ENCODE data around the gene MAP3K8. TPM values are rescaled to one million over a fixed set of nuclear protein-coding genes. Genes with fewer than 3 reads are reported as not detected.

Gene MAP3K8
- total RNA-seq, 1 donor from 2014 or later, result 5.1 TPM

DNA sequence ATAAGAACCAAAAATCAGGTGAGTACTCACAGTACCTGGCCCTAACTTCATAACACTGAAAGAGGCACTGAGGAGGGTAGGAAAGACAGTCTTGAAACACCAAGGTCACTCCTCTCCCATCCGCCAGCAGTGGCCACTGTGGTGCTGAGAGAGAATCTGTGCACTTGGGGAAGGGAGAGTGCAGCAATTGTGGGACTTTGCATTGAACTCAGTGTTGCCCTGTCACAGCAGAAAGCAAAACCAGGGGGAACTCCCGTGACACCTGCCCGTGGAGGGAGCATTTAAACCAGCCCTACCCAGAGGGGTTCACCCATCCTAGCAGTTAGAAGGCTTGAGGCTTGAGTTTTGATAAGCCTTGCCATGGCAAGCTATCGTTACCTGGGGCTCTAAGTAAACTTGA lies 35.2 kb upstream of the MAP3K8 start:
- Histone ChIP-seq H3K9ac (ENCODE audit: low read length) (no peak overlapping the region), H2AFZ (ENCODE audit: low read depth, low read length) (no peak overlapping the region), H3K4me2 (ENCODE audit: low read length) (no peak overlapping the region), H3K27ac (ENCODE audit: low read depth, low read length) (no peak overlapping the region), H3K9me3 (ENCODE audit: insufficient read depth, low read depth, low read length) (no peaks in the 10 kb centered on the region), H3K4me3 (ENCODE audit: insufficient read depth, low read depth, low read length) (no peak overlapping the region), H3K36me3 (ENCODE audit: insufficient read depth, low read length) (no peaks in the 10 kb centered on the region), H3K27me3 (ENCODE audit: insufficient read depth, low read length) (peaks cover 29% of the 10 kb centered on the region), H3K4me1 (ENCODE audit: insufficient read depth, low read length) (no peaks in the 10 kb centered on the region), H3K79me2 (ENCODE audit: insufficient read depth, low read length) (no peaks in the 10 kb centered on the region), H4K20me1 (ENCODE audit: insufficient read depth, low read length) (no peaks in the 10 kb centered on the region)
- no peak for DNase-seq (ENCODE audit: low read depth)
- no peak for TF ChIP-seq EZH2 (IDR thresholded peaks at IDR 0.05; ENCODE audit: insufficient read depth, low read length)
- TF ChIP-seq, protein P1, sequence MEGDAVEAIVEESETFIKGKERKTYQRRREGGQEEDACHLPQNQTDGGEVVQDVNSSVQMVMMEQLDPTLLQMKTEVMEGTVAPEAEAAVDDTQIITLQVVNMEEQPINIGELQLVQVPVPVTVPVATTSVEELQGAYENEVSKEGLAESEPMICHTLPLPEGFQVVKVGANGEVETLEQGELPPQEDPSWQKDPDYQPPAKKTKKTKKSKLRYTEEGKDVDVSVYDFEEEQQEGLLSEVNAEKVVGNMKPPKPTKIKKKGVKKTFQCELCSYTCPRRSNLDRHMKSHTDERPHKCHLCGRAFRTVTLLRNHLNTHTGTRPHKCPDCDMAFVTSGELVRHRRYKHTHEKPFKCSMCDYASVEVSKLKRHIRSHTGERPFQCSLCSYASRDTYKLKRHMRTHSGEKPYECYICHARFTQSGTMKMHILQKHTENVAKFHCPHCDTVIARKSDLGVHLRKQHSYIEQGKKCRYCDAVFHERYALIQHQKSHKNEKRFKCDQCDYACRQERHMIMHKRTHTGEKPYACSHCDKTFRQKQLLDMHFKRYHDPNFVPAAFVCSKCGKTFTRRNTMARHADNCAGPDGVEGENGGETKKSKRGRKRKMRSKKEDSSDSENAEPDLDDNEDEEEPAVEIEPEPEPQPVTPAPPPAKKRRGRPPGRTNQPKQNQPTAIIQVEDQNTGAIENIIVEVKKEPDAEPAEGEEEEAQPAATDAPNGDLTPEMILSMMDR (IDR thresholded peaks at IDR 0.05; ENCODE audit: insufficient read depth, low read depth, low read length), result no peak
- Mint-ChIP-seq H3K9me3 (ENCODE audit: unreplicated experiment) (peaks cover 2% of the 10 kb centered on the region), H3K27ac (ENCODE audit: unreplicated experiment) (no peak overlapping the region), H3K27me3 (ENCODE audit: low read depth, unreplicated experiment) (peaks cover 21% of the 10 kb centered on the region), H3K36me3 (ENCODE audit: low read depth, unreplicated experiment) (no peaks in the 10 kb centered on the region), H3K4me1 (ENCODE audit: low read depth, unreplicated experiment) (no peaks in the 10 kb centered on the region), H3K4me3 (ENCODE audit: unreplicated experiment) (no peak overlapping the region)
- no peak for FAIRE-seq

DNA sequence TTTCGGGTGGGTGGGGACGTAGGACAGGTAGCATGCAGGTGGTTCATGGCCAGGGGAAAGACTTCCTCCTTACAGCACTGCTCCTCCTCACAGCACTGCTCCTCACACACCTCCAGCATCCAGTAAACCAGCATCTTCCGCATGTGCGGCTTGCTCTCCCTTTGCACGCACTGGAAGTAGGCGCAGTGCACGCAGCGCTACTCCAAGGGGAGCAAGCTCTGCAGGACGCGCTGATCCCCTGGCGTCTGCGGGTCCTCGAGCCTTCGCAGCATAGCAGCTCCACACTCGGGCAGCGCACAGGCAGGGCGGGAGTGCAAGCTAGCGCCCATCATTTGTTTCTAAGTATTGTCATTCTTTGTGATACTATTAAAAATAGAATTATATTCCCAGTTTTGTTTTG lies 30.5 kb upstream of the MAP3K8 start:
- Mint-ChIP-seq H3K4me1 (ENCODE audit: low read depth, unreplicated experiment) (no peaks in the 10 kb centered on the region), H3K27ac (ENCODE audit: unreplicated experiment) (no peak overlapping the region), H3K36me3 (ENCODE audit: low read depth, unreplicated experiment) (no peaks in the 10 kb centered on the region), H3K9me3 (ENCODE audit: unreplicated experiment) (peaks cover 6% of the 10 kb centered on the region), H3K27me3 (ENCODE audit: low read depth, unreplicated experiment) (peaks cover 6% of the 10 kb centered on the region), H3K4me3 (ENCODE audit: unreplicated experiment) (no peak overlapping the region)
- Histone ChIP-seq H3K4me1 (ENCODE audit: insufficient read depth, low read length) (no peaks in the 10 kb centered on the region), H3K4me2 (ENCODE audit: low read length) (no peak overlapping the region), H3K9me3 (ENCODE audit: insufficient read depth, low read depth, low read length) (no peaks in the 10 kb centered on the region), H3K27ac (ENCODE audit: low read depth, low read length) (no peak overlapping the region), H3K4me3 (ENCODE audit: insufficient read depth, low read depth, low read length) (no peak overlapping the region), H2AFZ (ENCODE audit: low read depth, low read length) (no peak overlapping the region), H4K20me1 (ENCODE audit: insufficient read depth, low read length) (no peaks in the 10 kb centered on the region), H3K27me3 (ENCODE audit: insufficient read depth, low read length) (peaks cover 7% of the 10 kb centered on the region), H3K36me3 (ENCODE audit: insufficient read depth, low read length) (no peaks in the 10 kb centered on the region), H3K79me2 (ENCODE audit: insufficient read depth, low read length) (no peaks in the 10 kb centered on the region), H3K9ac (ENCODE audit: low read length) (no peak overlapping the region)
- TF ChIP-seq EZH2 (IDR thresholded peaks at IDR 0.05; ENCODE audit: insufficient read depth, low read length), result no peak
- TF ChIP-seq, protein P1 (IDR thresholded peaks at IDR 0.05; ENCODE audit: insufficient read depth, low read depth, low read length), result no peak
- FAIRE-seq (no peak), DNase-seq (ENCODE audit: low read depth) (no peak)

DNA sequence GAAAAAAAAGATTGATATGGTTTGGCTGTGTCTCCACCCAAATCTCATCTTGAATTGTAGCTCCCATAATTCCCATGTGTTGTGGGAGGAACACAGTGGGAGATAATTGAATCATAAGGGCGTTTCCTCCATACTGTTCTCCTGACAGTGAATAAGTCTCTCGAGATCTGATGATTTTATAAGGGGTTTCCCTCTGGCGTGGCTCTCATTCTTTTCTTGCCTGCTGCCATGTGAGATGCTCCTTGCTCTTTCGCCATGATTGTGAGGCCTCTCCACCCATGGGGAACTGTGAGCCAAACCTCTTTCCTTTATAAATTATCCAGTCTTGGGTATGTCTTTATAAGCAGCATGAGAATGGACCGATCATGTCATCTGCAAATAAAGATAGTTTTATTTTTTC lies 29.4 kb upstream of the MAP3K8 start:
- Histone ChIP-seq H3K9me3 (ENCODE audit: insufficient read depth, low read depth, low read length) (no peaks in the 10 kb centered on the region), H3K9ac (ENCODE audit: low read length) (no peak overlapping the region), H3K79me2 (ENCODE audit: insufficient read depth, low read length) (no peaks in the 10 kb centered on the region), H2AFZ (ENCODE audit: low read depth, low read length) (no peak overlapping the region), H3K27ac (ENCODE audit: low read depth, low read length) (no peak overlapping the region), H4K20me1 (ENCODE audit: insufficient read depth, low read length) (no peaks in the 10 kb centered on the region), H3K4me1 (ENCODE audit: insufficient read depth, low read length) (no peaks in the 10 kb centered on the region), H3K4me3 (ENCODE audit: insufficient read depth, low read depth, low read length) (no peak overlapping the region), H3K27me3 (ENCODE audit: insufficient read depth, low read length) (no peaks in the 10 kb centered on the region), H3K36me3 (ENCODE audit: insufficient read depth, low read length) (no peaks in the 10 kb centered on the region), H3K4me2 (ENCODE audit: low read length) (no peak overlapping the region)
- no peaks in the 10 kb centered on the region for H3K4me1 Mint-ChIP-seq (ENCODE audit: low read depth, unreplicated experiment)
- no peak for FAIRE-seq
- peaks cover 6% of the 10 kb centered on the region for H3K9me3 Mint-ChIP-seq (ENCODE audit: unreplicated experiment)
- no peak for DNase-seq (ENCODE audit: low read depth)
- no peaks in the 10 kb centered on the region for H3K27me3 Mint-ChIP-seq (ENCODE audit: low read depth, unreplicated experiment)
- H3K27ac Mint-ChIP-seq (ENCODE audit: unreplicated experiment), result no peak overlapping the region
- no peak overlapping the region for H3K4me3 Mint-ChIP-seq (ENCODE audit: unreplicated experiment)
- H3K36me3 Mint-ChIP-seq (ENCODE audit: low read depth, unreplicated experiment), result no peaks in the 10 kb centered on the region
- TF ChIP-seq, protein P1 (IDR thresholded peaks at IDR 0.05; ENCODE audit: insufficient read depth, low read depth, low read length), result no peak
- TF ChIP-seq EZH2 (IDR thresholded peaks at IDR 0.05; ENCODE audit: insufficient read depth, low read length), result no peak
